GM19043 (cell line): ENCODE data around the gene DCLK1.

ENCODE experiments used
- ATAC-seq: cut with Tn5 transposase; IDR thresholded peaks from one replicate; pipeline ENCODE4 v1.9.1; 2021; ENCODE audit warnings: low read depth; ENCODE audit not compliant: unreplicated experiment

Gene DCLK1

GRCh38 chr13:35729926-35730627, 401.1 kb downstream of the DCLK1 start:
- peak; percentile 67 for ATAC-seq

DNA sequence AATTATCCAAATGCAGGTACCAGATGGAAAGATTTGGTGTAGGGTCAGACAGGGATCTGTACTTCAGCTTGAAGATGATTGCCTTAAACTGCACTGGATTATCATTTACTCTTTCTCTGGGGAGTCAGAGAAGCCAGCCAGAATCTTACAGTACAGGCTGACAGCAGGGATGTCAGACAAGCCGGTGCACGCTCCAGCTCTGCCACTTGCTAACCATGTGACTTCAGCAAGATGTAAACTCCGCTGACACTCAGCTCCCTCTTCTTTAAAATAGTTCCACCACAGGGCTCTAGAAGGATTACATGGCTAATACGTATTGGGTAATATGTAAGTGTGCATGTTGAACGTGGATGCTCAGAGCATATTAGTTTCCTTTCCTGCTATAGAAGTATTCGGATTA, 403.3 kb downstream of the DCLK1 start:
- ATAC-seq = no peak

GRCh38 chr13:35724446-35724845, 406.7 kb downstream of the DCLK1 start:
- no peak for ATAC-seq

GRCh38 chr13:35723821-35724220, 407.4 kb downstream of the DCLK1 start:
- ATAC-seq = no peak

DNA sequence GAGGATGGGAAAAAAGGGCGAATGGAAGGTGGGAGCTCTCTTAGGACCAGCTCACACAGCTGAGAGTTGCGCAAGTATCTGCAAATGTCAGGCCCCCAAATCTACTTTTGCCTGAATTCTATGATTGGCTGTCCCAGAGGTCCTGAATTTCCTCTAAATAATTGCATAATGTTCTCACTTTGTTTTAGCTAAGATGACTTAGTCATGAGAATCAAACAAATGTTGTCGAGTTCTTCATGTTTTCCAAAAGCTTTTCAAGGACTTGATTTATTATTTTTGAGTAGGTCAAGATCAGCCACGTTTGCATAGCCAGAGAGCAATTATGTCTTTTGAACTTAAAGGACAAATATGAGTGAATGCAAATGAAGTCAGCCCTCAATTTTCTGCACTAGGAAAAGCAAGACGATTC, 408.1 kb downstream of the DCLK1 start:
- ATAC-seq = no peak

DNA sequence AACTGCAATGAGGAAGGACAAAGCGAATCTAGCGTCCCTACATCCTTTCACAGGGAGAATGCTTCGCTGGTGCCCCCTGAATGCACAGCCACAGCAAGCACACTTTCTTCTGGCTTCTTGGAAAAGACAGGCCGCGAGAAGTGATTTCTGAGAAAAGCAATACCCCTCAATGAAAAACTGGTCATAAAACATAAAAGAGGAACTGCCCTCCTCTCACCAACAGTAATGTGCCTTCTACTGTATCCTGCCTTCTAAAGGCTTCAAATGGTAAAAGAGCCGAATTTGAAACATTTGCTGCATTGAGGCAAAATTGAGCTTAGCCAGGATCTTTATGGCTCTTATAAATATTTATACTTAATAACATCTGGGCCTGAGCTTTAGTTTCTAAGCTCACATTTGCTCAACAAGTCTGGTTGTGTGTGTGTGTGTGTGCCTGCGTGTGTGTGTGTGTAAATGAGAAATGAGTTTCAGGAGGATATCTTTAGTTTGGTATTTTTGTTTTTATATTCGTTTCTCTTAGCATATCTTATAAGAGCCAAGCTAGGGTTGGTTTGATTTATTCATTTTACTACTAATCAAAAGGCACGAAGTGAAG, 408.6 kb downstream of the DCLK1 start:
- no peak for ATAC-seq

GRCh38 chr13:35720690-35721554, 410.3 kb downstream of the DCLK1 start:
- ATAC-seq = no peak

DNA sequence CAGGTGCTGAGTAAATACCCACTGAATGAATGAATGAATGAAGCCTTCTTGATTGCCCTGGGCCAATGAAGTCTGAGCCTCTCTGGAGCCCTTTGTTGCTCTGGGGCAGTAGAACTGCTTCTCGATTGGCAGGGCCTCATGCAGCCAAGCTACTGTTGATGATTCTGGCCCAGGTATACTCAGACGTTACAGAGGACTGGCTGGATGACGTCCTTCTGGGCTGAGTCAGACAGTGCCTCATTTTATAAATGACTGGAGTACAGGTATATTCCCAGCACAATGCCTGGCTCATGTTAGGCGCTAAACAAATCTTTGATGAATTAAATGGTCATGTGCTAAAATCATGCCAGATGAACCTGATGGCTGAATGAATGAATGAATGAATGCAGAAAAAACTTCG, 410.9 kb downstream of the DCLK1 start:
- no peak for ATAC-seq
